ENCODE measurements around the gene RASL12.
"Not testable (repeated sequence)": the region's sequence is repeated elsewhere in the genome, so short reads cannot be mapped to it uniquely, and the experiment has no call there.

The RASL12 gene

DNA sequence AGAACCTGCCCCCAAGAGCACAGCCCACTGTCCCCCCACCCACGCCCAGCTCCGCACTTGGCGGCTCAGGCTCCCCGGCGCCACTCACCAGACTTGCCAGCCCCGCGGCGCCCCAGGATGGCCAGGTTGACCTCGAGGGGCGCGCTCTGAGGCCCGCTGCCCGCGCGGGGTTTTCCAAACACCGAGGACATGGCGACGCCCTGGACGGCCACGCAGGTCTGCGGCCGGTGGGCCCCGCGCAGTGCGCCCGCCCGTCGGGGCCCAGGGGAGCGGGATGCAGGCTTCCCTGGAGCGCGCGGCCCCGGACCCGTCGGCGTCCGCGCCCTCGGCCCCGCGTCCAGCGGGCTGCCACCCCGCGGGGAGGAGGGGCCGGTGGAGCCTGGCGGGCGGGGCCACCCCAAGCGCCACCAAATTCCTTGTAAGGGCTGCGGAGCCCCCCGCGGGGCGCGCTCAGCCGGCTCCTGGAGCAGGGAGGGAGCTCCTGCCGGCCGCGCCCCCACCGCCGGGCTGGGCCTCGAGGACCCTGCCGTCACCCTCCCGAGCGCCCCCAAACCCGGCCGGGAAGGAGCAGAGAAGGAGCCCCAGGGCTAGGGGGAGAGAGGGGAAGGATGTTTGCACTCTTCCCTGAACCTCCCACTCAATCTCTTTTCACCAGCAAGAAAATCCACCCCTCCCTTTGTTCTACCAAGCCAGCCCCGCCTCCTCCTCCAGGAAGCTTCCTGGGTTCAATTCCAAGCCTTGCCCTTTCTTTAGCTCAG is at the start of gene RASL12:
TSS of gene RASL12 (minus strand) at position 347 of the 758 bp plus-strand sequence. CDS start at position 191, 156 bp downstream.
- no peak for DNase-seq

- no peak for DNase-seq
Observed at GRCh38 chr15:65115542-65115941, 47.8 kb upstream of the RASL12 start.

DNA sequence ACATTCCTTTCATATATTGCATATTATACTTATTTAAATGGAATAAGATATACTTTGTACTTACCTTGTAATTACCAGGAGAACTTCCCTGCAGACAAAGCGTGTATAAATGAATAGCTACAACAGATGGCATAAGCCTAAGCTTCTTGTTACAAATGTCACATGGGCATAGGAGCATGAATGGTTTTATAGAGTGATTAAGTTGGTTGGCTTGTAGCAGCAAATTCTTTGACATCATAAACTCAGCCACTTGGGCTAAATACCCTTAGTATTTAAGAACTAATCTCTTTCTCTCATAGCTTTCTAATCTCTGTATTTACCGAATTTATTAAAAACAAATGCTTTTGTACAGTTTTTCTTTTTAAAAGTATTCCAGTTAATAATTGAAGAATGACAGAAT is 47.3 kb upstream of the RASL12 start, which contains the start of gene UBAP1L:
TSS of gene UBAP1L (minus strand) at position 115 of the 400 bp plus-strand sequence. CDS start 8,985 bp downstream, outside the sequence.
- DNase-seq: no peak

- no peak for DNase-seq
Observed at GRCh38 chr15:65110676-65111292, 43.0 kb upstream of the RASL12 start.

DNA sequence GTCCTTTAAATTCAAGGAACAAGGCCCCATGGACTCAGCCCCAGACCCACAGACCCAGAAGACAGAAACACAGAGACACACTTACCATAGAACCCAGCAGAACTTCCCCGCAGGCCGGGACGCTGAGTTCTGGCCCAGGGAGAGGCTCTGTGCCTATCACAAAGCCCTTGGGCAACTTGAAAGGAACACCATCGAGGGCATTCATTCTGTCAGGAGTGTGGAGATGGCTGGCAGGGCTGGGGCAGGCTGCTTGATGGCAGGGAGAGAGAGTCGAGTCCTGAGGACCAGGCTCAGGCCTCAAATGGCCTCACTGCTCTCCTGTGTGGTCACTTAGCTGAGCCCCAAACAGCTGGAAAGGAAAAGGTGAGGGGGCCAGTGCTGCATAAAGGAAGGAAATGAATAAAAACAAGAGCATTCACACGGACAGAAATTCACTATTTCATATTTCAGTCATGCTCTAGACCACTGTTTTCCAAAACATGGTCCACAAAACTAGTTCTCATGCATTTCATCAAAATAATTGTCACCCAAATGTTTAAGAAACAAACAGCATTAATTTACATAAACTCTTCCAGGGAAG is 38.3 kb upstream of the RASL12 start:
- DNase-seq: peak; percentile 20

GRCh38 chr15:65105038-65105437 is 37.2 kb upstream of the RASL12 start:
- DNase-seq: no peak

GRCh38 chr15:65102912-65103311 is 35.1 kb upstream of the RASL12 start:
- DNase-seq: no peak

DNA sequence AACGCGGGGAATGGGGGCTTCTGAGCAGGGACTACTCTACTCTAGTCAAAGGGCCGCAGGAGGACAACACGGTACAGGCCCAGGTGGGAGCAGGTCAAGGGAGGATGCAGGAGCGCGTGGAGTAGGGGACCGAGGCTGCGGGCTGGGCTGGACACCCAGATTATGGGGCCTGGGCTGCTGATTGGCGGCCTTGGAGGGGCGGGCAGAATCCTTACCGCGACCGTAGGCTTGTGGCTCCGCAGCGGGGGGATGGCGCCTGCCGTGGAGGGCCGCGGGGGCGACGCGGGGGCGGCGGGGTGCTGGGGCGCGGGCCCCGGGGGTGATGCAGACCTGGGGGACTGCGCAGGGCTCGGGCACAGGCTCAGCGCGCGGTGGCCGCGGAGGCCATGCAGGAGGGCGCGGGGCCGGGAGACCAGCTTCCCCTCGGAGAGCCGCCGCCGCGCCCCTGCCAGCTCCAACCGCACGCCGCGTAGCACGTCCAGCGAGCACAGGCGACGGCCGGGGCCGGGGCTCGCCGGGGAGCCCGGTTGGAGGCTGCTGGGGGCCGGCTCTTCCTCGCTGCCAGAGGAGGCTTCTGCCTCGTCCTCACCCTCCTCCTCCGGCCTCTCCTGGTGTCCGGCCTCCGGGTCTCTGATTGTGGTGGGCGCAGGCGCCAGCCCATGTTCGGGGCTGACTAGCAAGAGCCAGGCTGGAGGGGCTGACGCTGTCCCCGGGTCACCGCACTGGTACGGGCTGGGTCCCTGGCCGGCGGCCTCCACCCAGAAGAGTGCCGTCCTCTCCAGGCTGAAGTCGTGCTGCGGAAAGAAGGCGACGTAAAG is 34.3 kb upstream of the RASL12 start:
- no peak for DNase-seq

DNA sequence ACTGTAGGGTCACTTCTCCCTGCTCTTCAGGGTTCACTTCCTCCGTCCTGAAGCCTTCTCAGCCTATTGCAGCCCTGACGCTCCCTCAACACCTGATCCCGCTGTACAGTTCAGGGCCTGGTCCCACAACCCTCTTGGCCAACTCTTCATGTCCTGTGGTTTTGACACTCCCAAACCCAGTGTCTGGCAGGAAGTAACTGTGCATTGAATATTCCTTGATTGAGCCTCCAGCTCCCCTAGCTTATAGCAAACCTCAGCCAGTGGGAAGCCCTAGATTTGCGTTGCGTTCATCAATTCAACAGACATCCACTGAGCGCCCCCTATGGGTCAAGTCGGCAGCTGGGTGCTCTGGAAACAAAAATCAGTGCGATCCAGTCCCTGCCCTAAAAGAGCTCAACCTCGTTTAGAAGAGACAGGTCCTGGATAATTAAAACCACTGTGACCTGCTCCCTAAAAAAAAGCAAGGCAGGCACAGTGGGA is 33.7 kb upstream of the RASL12 start:
- DNase-seq: peak; percentile 50

- no peak for DNase-seq
Observed at GRCh38 chr15:65100442-65100841, 32.7 kb upstream of the RASL12 start.

DNA sequence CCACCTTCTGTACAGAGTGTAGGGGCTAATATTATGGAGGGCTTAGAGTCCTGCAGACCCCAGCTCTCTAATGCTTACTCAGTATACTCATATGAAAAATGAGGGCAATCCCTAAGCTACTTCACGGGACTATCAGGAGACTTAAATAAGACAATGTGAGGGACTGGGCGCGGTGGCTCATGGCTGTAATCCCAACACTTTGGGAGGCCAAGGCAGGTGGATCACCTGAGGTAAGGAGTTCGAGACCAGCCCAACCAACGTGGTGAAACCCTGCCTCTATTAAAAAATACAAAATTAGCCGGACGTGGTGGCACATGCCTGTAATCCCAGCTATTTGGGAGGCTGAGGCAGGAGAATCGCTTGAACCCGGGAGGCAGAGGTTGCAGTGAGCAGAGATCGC is 32.0 kb upstream of the RASL12 start:
- DNase-seq: not testable (repeated sequence)

GRCh38 chr15:65099336-65099735 is 31.5 kb upstream of the RASL12 start:
- DNase-seq: no peak

DNA sequence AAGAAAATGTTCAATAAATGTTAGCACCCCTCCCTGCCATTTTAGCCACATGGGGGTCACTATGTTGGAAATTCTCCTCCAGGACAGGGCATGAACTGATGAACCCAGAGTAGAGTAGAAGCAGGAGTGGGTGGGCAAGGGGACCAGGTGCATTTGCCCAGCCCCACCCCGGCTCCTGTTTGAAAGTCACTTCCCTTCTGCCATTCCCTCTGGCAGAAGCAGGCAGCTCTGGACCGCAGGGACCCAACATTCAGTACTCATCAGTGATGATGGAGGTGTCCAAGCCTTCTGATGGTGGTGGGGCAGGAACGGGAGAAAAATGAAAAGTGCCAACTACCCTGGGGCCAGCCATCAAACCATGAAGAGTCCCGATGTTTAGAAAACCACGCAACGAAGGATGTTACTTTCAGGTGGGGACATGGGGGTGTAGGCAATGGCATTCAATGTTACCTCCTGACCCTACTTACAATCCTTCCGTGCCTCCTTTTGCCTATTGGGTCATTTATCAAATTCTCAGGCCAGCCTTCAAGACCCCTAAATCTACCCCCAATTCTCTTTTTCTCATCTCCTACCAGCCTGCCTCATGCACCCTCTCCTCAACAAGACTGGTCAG is 30.0 kb upstream of the RASL12 start:
- no peak for DNase-seq

DNA sequence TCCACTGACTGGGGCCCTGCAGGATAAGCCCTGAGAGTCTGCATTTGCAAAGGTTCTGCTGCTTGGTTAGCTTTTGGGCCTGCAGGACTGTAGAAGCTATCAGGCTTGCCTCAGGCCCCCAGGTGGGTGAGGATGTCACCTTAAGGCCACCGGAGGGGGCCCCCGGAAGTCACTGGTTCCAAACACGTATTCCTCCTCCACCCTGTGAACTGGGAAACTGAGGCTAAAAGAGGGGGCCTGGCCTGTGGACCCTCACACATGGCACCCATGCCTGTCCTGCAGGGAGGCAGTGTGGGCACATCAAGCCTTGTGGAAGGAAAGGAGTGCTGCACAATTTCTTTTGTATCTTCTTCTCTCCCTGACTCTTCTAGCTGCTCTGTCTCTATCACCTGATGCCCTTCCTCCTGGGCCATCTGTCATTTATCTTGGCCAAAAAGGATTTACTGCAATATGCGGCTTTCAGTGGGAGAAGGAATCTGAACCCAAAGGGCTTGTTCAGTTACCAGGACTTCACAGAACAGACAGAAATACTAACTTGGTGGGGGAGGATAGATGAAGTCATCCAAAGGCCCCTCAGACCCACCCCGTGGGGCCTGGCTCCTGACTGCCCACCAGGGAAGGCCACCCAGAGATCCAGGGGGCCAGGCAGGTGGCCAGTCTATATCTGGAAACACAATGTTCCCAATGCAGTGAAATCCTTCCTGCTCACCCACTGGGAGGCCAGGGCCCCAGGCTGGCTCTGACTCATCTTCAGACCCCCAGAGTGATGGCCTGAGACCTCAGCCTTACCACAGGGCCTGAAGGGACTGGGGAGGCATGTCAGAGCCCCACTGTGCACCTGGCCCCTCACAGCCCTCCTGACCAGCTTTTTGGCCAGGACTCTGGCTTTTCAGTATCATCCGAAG is 28.9 kb upstream of the RASL12 start:
- no peak for DNase-seq

DNA sequence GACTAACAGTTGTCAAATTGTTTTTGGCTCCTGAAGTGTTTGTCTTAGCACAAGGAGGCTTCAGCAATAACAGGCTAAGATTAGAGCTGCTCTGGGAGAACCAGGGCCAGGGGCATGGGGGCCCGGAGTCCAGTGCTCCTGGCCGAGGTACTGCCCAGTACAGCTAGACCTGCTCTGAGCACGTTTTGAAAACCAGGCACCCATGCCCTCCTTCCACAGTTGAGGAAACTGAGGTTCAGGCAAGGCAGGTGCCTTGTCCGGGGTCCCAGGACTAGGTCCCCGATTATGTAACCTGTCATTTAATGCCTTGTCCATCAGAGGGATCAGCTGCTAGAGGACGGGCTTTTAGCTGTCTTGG is 27.9 kb upstream of the RASL12 start:
- DNase-seq: no peak

- no peak for DNase-seq
Observed at GRCh38 chr15:65095011-65095746, 27.4 kb upstream of the RASL12 start.

GRCh38 chr15:65094294-65094995 is 26.7 kb upstream of the RASL12 start:
- DNase-seq: no peak

DNA sequence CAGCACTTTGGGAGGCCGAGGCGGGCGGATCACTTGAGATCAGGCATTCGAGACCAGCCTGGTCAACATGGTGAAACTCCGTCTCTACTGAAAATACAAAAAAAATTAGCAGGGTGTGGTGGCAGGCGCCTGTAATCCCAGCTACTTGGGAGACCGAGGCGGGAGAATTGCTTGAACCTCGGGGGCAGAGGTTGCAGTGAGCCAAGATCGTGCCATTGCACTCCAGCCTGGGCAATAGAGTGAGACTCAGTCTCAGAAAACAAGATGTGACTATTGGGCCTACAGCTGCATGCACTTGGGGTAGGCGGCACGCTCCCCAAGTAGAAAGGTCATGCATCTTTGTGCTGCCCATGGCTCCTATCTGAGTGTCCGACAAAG is 26.0 kb upstream of the RASL12 start:
- not testable (repeated sequence) for DNase-seq

DNA sequence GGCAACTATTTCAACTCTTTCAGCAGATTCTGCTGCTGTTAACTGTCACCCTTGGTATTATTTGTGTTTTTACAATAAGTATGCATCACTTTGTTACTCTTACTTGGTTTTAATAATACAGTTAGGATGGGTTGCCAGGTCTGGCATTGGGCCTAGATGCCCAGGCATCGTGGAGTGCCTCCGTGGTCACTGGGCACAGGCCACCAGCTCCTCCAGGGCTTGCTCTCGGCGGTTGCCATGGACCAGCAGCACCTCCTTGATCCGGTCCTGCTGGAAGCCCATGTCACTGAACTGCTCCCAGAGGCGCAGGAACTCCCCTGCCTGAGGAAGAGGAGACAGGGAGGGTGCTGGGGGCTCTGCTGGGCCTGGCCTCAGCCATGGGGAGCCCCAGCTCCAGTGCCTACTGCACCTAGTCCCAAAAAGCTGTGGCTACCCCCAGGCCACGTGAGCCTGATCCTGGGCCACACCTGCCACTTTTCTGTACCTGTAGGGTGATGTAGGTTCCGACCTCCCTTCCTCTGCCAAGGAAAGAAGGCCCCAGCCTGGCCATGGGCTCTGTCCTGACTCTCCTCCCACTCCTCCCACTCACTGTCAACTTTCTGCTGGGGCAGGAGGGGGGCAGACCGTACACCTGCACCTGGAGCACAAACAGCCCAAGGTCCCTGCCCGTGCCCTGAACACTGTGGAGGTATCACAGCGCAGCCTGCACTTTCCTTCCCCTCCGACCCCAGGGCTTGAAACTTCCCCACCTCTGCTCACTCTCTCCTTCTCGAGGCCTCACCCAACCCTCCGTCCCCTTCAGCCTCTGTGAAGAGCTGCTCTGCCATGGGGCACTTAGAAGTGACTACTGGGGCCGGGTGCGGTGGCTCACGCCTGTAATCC is 25.4 kb upstream of the RASL12 start:
- DNase-seq: no peak

Data from activated CD4-positive, alpha-beta T cell treated with anti-CD3 and anti-CD28 coated beads, Interleukin-2, amount 50 U/mL, for 16 hours (primary cell).